Gastroesophageal sphincter (tissue), 3 donors: ENCODE results near the gene OPN1MW3.
"Not testable (repeated sequence)": the region's sequence is repeated elsewhere in the genome, so short reads cannot be mapped to it uniquely, and the experiment has no call there.

Experiments
- CTCF ChIP-seq, 4 experiments: fragments of 200-600 bp in 2 of 4; fragments of 450-650 bp in 2 of 4; sonication (generic) in 1 of 4; IDR thresholded peaks; one replicate each; pipeline ENCODE4 v1.5.1; 2017 to 2019; ENCODE audit warnings: antibody characterized with exemption in 4 of 4, mild to moderate bottlenecking in 2 of 4, moderate library complexity in 2 of 4
- EP300 ChIP-seq: sonication (generic); formaldehyde crosslinking; IDR thresholded peaks from one replicate; pipeline ENCODE4 v1.6.1; 2017; ENCODE audit warnings: antibody characterized with exemption, mild to moderate bottlenecking
- POLR2A ChIP-seq, 2 donors: fragments of 450-650 bp; IDR thresholded peaks; one replicate each; pipeline ENCODE4 v1.6.1; 2017; ENCODE audit warnings: antibody characterized with exemption in 2 of 2, mild to moderate bottlenecking in 2 of 2, moderate library complexity in 1 of 2
- POLR2AphosphoS5 ChIP-seq: sonication (generic); formaldehyde crosslinking; IDR thresholded peaks from one replicate; pipeline ENCODE4 v1.6.1; 2017; ENCODE audit warnings: antibody characterized with exemption

DNA sequence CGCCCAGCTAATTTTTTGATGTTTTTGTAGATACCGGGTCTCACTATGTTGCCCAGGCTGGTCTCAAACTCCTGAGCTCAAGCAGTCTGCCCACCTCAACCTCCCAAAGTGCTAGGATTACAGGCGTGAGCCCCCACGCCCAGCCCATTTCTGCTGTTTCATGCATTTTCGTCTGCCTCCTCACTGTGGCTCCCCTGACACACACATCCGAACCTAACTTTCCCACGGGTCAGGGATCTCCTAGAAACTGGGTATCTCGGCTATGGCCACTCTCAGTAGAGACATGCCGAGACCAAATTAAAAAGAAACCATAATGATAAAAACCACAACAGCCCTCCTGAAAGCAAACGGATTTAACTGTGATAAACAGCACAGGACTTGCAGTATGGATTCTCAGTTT lies 9.3 kb upstream of the OPN1MW3 start:
- TF ChIP-seq CTCF (IDR thresholded peaks at IDR 0.05); POLR2A (IDR thresholded peaks at IDR 0.05); EP300; POLR2AphosphoS5: not testable (repeated sequence)
